ENCODE data around the gene VKORC1. TPM values are rescaled to one million over a fixed set of nuclear protein-coding genes. Genes with fewer than 3 reads are reported as not detected.

The VKORC1 gene
- total and polyA plus RNA-seq, 8 donors: 62.0 to 102 (median 64.8) TPM

- intact Hi-C loops (cut with DNase I): no loop called here
- Histone ChIP-seq H3K9me3 (no peaks in the 10 kb centered on the region), H3K27ac (no peak overlapping the region), H3K4me3 (no peak overlapping the region), H3K27me3 (no peaks in the 10 kb centered on the region), H3K36me3 (peaks cover 0 to 56% of the 10 kb centered on the region in 2 donors), H3K4me1 (peaks cover 4 to 19% of the 10 kb centered on the region in 2 donors)
- ATAC-seq (no peak), DNase-seq (no peak)
- no peak for TF ChIP-seq CTCF (IDR thresholded peaks at IDR 0.05)
Measured at GRCh38 chr16:31063495-31063842, 31.1 kb downstream of the VKORC1 start.

DNA sequence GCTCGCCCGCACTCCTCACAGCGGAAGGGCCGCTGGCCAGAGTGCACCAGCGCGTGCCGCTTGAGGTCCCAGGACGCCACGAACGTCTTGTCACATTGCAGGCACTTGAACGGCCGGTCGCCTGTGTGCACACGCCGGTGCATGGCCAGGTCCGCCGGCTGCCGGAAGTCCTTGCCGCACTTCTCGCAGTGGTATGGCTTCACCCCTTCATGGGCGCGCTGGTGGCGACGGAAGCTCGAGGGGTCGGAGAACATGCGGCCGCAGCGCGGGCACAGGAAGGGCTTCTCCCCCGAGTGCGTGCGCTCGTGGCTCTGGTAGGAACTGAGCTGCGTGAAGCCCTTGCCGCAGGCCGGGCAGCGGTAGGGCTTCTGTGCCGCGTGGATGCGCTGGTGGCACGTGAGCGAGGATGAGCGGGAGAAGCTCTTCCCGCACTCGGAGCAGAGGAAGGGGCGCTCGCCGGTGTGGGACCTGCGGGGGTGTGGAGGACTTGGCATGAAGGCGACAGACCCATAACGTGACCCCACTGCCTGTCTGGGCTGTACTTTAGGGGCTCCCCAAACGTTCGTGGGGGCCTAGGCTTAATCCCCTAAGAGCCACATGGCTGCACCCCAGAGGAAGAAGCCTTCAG is 32.7 kb downstream of the VKORC1 start:
- no peak for TF ChIP-seq CTCF (IDR thresholded peaks at IDR 0.05)
- DNase-seq: no peak
- intact Hi-C loops (cut with DNase I): no loop called here

GRCh38 chr16:31061126-31061812 is 33.3 kb downstream of the VKORC1 start:
- Histone ChIP-seq H3K4me1 (peaks cover 4 to 18% of the 10 kb centered on the region in 2 donors), H3K27me3 (no peaks in the 10 kb centered on the region), H3K27ac (no peak overlapping the region), H3K9me3 (no peaks in the 10 kb centered on the region), H3K4me3 (no peak overlapping the region), H3K36me3 (peaks cover 0 to 68% of the 10 kb centered on the region in 2 donors)
- intact Hi-C loops (cut with DNase I): no loop called here
- DNase-seq (no peak), ATAC-seq (no peak)
- TF ChIP-seq CTCF (IDR thresholded peaks at IDR 0.05): no peak

More for the DNA sequence above, 32.7 kb downstream of the VKORC1 start:
- Histone ChIP-seq H3K4me3 (no peak overlapping the region), H3K9me3 (no peaks in the 10 kb centered on the region), H3K27me3 (no peaks in the 10 kb centered on the region), H3K36me3 (peaks cover 0 to 68% of the 10 kb centered on the region in 2 donors), H3K27ac (no peak overlapping the region), H3K4me1 (peaks cover 4 to 19% of the 10 kb centered on the region in 2 donors)
- ATAC-seq: no peak

DNA sequence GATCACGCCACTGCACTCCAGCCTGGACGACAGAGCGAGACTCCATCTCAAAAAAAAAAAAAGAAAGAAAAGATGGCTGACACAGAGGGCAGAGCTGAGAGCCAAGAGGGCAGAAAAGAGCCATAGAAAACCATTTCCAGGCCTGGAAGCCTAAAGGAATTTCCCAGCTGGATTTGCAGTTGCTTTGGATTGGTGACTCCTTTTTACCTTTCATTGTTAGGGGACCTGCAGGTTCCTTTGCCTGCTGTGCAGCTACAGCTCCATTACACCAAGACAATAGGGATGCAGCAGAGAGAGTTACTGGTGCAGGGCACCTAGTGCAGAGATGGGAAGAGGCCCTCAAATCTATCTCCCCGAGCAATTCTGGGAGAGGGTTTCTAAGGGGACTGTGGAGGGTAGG is 39.0 kb downstream of the VKORC1 start:
- DNase-seq (no peak), ATAC-seq (no peak)
- no peak for TF ChIP-seq CTCF (IDR thresholded peaks at IDR 0.05)
- H3K9me3 ChIP-seq: no peaks in the 10 kb centered on the region
- H3K36me3 ChIP-seq: peaks cover 0 to 30% of the 10 kb centered on the region in 2 donors
- no peak overlapping the region for H3K4me3 ChIP-seq
- no peaks in the 10 kb centered on the region for H3K4me1 ChIP-seq
- intact Hi-C loops (cut with DNase I): no loop called here
- no peak overlapping the region for H3K27ac ChIP-seq
- no peaks in the 10 kb centered on the region for H3K27me3 ChIP-seq

GRCh38 chr16:31052114-31052513 is 42.5 kb downstream of the VKORC1 start:
- Histone ChIP-seq H3K9me3 (no peaks in the 10 kb centered on the region), H3K4me1 (no peaks in the 10 kb centered on the region), H3K27ac (peak overlapping the region in 1 of 2 donors; percentile 64), H3K36me3 (no peaks in the 10 kb centered on the region), H3K4me3 (no peak overlapping the region), H3K27me3 (no peaks in the 10 kb centered on the region)
- intact Hi-C loops (cut with DNase I): no loop called here
- no peak for TF ChIP-seq CTCF (IDR thresholded peaks at IDR 0.05)
- ATAC-seq: peak; percentile 93
- peak in 1 of 4 donors; percentile 59 for DNase-seq
